ENCODE results near the gene RBM14. TPM values are rescaled to one million over a fixed set of nuclear protein-coding genes. Genes with fewer than 3 reads are reported as not detected.
A peak's percentile ranks its signal among the peaks of the same experiment; 100 is the strongest.

The RBM14 gene
- total RNA-seq, 1 donor from 2014 or later = 28.7 TPM

- ATAC-seq (ENCODE audit: poor library complexity) (no peak), DNase-seq (no peak)
- intact Hi-C loops (cut with DNase I) = no loop called here
Measured at GRCh38 chr11:66651016-66651415, 34.6 kb downstream of the RBM14 start.

- intact Hi-C loops (cut with DNase I) = no loop called here
Measured at GRCh38 chr11:66652651-66653050, 36.2 kb downstream of the RBM14 start.

DNA sequence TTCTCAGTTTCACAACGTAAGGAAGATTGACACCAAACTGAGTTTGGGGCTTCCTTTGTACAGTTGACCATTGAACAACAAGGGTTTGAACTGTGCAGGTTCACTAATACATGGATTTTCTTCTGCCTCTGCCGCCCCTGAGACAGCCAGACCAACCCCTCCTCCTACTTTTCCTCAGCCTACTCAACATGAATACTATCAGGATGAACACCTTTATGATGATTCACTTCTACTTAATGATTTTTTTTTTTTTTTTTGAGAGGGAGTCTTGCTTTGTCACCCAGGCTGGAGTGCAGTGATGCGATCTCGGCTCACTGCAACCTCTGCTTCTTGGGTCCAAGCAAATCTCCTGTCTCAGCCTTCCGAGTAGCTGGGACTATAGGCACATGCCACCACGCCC is 36.7 kb downstream of the RBM14 start:
- intact Hi-C loops (cut with DNase I) = no loop called here
- ATAC-seq (ENCODE audit: poor library complexity) = no peak
- DNase-seq = no peak

More at GRCh38 chr11:66652651-66653050, 36.2 kb downstream of the RBM14 start:
- no peak for DNase-seq
- no peak for ATAC-seq (ENCODE audit: poor library complexity)

DNA sequence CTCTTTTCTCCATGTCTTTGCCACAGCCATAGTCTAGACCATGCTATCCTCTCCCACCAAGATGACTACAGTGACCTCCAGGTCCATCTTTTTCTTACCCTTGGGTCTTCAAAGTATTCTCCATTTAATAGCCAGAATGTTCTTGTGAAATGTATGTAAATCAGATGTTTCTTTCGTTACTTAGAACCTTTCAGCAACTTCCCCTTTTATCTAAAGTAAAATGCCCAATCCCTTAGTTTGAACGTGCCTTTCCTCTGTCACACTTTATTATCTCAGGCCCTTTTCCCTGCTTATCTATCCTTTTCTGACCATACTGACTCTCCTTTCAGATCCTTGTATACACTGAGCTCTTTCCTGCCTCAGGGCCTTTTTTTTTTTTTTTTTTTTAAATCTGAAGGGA is 43.3 kb downstream of the RBM14 start:
- no peak for ATAC-seq (ENCODE audit: poor library complexity)
- intact Hi-C loops (cut with DNase I) = no loop called here
- no peak for DNase-seq

- ATAC-seq (ENCODE audit: poor library complexity) (peak; percentile 51), DNase-seq (no peak)
- intact Hi-C loops (cut with DNase I) = no loop called here
Measured at GRCh38 chr11:66663741-66664296, 47.4 kb downstream of the RBM14 start.

GRCh38 chr11:66665369-66665768 is 48.9 kb downstream of the RBM14 start:
- ATAC-seq (ENCODE audit: poor library complexity) (no peak), DNase-seq (no peak)
- intact Hi-C loops (cut with DNase I) = no loop called here

GRCh38 chr11:66670816-66671215 is 54.4 kb downstream of the RBM14 start:
- no peak for ATAC-seq (ENCODE audit: poor library complexity)
- intact Hi-C loops (cut with DNase I) = no loop called here
- no peak for DNase-seq

GRCh38 chr11:66674964-66675602 is 58.7 kb downstream of the RBM14 start:
- DNase-seq (no peak), ATAC-seq (ENCODE audit: poor library complexity) (no peak)
- intact Hi-C loops (cut with DNase I) = loop anchor here (5.0 kb wide), 1 partner anchor 33 kb away; no protein-coding TSS in a partner anchor

DNA sequence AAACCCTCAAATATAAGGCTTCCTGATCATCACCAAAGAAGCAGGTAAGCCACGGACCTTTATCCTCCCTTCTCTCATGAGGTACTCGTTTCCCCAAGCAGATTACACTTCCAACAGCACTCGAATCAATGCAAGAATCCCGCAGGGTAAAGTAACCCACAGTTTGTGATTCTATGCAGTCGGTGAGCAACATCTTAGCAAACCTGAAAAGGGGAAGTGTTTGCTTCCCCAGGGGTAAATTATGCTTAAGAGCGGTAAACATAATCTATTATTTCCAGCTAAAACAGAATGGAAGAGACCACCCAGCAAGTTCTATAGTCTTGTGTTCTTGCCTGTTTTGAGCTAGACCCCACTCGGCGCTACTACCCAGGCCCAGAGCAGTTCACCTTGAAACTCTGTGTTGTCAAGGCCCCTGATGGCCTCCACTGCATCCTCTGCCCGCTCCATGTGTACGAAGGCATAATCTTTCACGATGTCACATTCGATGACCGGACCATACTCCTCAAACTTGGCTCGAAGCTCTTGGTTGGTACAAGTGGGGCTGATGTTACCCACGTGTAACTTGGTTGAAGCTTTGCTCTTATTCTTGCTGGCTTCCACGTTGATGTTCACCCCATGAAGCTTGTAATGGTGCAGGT is 60.0 kb downstream of the RBM14 start:
- intact Hi-C loops (cut with DNase I) = loop anchor here (5.0 kb wide), 1 partner anchor 34 kb away; no protein-coding TSS in a partner anchor
- no peak for DNase-seq
- ATAC-seq (ENCODE audit: poor library complexity) = no peak

Other genes starting within 250 kb of the RBM14 start
- 16.3 TPM for gene SLC29A2, start 244.9 kb upstream of the RBM14 start, total RNA-seq
- not detected for gene NPAS4, start 195.6 kb upstream of the RBM14 start, total RNA-seq
- gene MRPL11, start 177.8 kb upstream of the RBM14 start, total RNA-seq = 52.6 TPM
- 8.9 TPM for gene PELI3, start 149.7 kb upstream of the RBM14 start, total RNA-seq
- 11.1 TPM for gene DPP3, start 136.2 kb upstream of the RBM14 start, total RNA-seq
- gene BBS1, start 106.0 kb upstream of the RBM14 start, total RNA-seq = 12.1 TPM
- gene ZDHHC24, start 70.6 kb upstream of the RBM14 start, total RNA-seq = 4.4 TPM
- not detected for gene ACTN3, start 69.7 kb upstream of the RBM14 start, total RNA-seq
- gene CTSF, start 48.0 kb upstream of the RBM14 start, total RNA-seq = 59.3 TPM
- 0.24 TPM for gene CCDC87, start 23.6 kb upstream of the RBM14 start, total RNA-seq
- 25.8 TPM for gene CCS, start 23.4 kb upstream of the RBM14 start, total RNA-seq
- gene RBM4, start 22.1 kb downstream of the RBM14 start, total RNA-seq = 73.4 TPM
- 11.2 TPM for gene RBM4B, start 61.3 kb downstream of the RBM14 start, total RNA-seq
- 1.3 TPM for gene SPTBN2, start 112.6 kb downstream of the RBM14 start, total RNA-seq
- 6.2 TPM for gene RCE1, start 226.8 kb downstream of the RBM14 start, total RNA-seq
- 20.5 TPM for gene LRFN4, start 240.4 kb downstream of the RBM14 start, total RNA-seq